GM10248 (cell line): ENCODE measurements around the gene ASAH2.

Source experiments
- CTCF ChIA-PET: fragments of 300-600 bp; sonication (Branson Sonifier 250); formaldehyde crosslinking; extraction: SDS; loops from one replicate; lab custom pipeline; 2021; ENCODE audit warnings: antibody characterized with exemption; lab: Yijun Ruan, JAX
- POLR2A ChIA-PET: fragments of 350-650 bp; sonication (Branson Sonifier 250); formaldehyde crosslinking; extraction: SDS; loops from one replicate; lab custom pipeline; 2020; ENCODE audit warnings: antibody characterized with exemption; lab: Yijun Ruan, JAX
- DNase-seq: peaks from one replicate; pipeline ENCODE4 v3.0.0; 2012; ENCODE audit errors: extremely low spot score
- CTCF ChIP-seq: IDR thresholded peaks from 2 replicates; pipeline ENCODE4 v1.5.1; 2012; ENCODE audit warnings: mild to moderate bottlenecking, low read depth; ENCODE audit errors: extremely low read depth, missing control alignments, control extremely low read depth

ASAH2 gene

GRCh38 chr10:50251394-50251793 lies at the start of gene ASAH2:
Gene ASAH2, minus strand, starts transcription at chr10:50251516. Its CDS starts 2,906 bp downstream, at chr10:50248610.
- ChIA-PET POLR2A (no interaction called here), CTCF (interaction anchor here (0.7 to 1.7 kb wide), 8 partner anchors 8 to 44 kb away, joined by 3 to 8 read pairs (median 5); no protein-coding TSS in a partner anchor)
- no peak for DNase-seq
- TF ChIP-seq CTCF = no peak

GRCh38 chr10:50299948-50300669 lies 48.8 kb upstream of the ASAH2 start:
- ChIA-PET POLR2A (no interaction called here), CTCF (interaction anchor here (1.3 kb wide), 1 partner anchor 28 kb away, joined by 3 read pairs; no protein-coding TSS in a partner anchor)
- no peak for DNase-seq
- no peak for TF ChIP-seq CTCF

- ChIA-PET CTCF (interaction anchor here (0.8 kb wide), 1 partner anchor 20 kb away, joined by 3 read pairs; no protein-coding TSS in a partner anchor), POLR2A (no interaction called here)
- no peak for TF ChIP-seq CTCF
- DNase-seq = no peak
These were observed 44.1 kb upstream of the ASAH2 start for GRCh38 chr10:50295367-50295766.

GRCh38 chr10:50294582-50294981 lies 43.3 kb upstream of the ASAH2 start:
- no peak for DNase-seq
- ChIA-PET CTCF (interaction anchor here (1.9 kb wide), 1 partner anchor 17 kb away, joined by 4 read pairs; no protein-coding TSS in a partner anchor), POLR2A (no interaction called here)
- TF ChIP-seq CTCF = no peak

GRCh38 chr10:50293513-50294313 lies 42.4 kb upstream of the ASAH2 start:
- CTCF ChIA-PET = interaction anchor here (0.7 to 1.9 kb wide), 4 partner anchors 9 to 699 kb away, joined by 3 to 4 read pairs (median 4); no protein-coding TSS in a partner anchor
- DNase-seq = no peak
- no peak for TF ChIP-seq CTCF
- POLR2A ChIA-PET = no interaction called here

- peak; percentile 43 for TF ChIP-seq CTCF
- ChIA-PET POLR2A (no interaction called here), CTCF (interaction anchor here (1.4 to 1.9 kb wide), 3 partner anchors 16 to 20 kb away, joined by 3 to 7 read pairs (median 5); no protein-coding TSS in a partner anchor)
- DNase-seq = no peak
These were observed 40.0 kb upstream of the ASAH2 start for GRCh38 chr10:50291261-50291850.
